NT2/D1 (cell line): ENCODE measurements around the gene REP15.

ENCODE experiments used
- SUZ12 ChIP-seq: IDR thresholded peaks from 2 replicates; pipeline ENCODE4 v1.6.1; 2011; ENCODE audit not compliant: insufficient read length, insufficient read depth; ENCODE audit errors: extremely low read depth
- YY1 ChIP-seq: IDR thresholded peaks from 2 replicates; pipeline ENCODE4 v1.6.1; 2011; ENCODE audit not compliant: insufficient read length, insufficient read depth

GRCh38 chr12:27709212-27709931 lies 13.1 kb downstream of the REP15 start:
- TF ChIP-seq SUZ12 (no peak), YY1 (no peak)
